DMS79 treated with DMSO at 0.1 percent for 48 hours (cell line): ENCODE data around the gene STEAP1.
"Not testable (repeated sequence)": the region's sequence is repeated elsewhere in the genome, so short reads cannot be mapped to it uniquely, and the experiment has no call there.

Source experiments
- DNase-seq: peaks from one replicate; lab custom pipeline; 2025; lab: John Stamatoyannopoulos, UW

The STEAP1 gene

DNA sequence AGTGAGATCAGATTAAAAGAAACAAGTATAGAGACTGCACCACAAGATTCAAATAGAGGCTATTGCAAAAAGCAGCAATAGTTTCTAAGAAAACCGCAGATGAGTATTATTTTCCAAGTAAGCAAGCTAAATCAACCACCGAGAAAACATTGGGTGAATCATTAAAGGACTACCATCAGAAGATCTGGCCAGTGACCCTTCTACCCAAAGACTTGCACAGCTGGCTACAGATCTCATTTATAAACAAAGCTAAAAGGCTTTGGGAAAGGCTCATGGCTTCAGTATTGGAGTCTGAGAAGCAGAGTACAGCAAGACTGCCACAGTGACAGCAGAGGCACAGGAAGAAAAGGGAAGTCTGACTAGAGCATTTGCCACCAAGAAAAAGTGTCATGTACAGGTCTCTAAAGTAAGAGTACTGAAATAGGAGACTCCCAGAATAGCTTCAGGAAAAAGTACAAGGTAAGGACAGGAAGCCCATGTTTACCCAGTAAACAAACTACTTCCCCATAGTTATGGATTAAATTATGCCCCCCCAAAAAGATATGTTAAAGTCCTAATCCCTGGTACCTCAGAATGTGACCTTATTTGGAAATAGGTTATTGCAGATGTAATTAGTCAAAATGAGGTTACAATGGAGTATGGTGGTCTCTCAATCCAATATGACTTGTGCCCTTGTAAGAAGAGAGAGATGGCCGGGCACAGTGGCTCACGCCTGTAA, 19.0 kb downstream of the STEAP1 start:
- no peak for DNase-seq

DNA sequence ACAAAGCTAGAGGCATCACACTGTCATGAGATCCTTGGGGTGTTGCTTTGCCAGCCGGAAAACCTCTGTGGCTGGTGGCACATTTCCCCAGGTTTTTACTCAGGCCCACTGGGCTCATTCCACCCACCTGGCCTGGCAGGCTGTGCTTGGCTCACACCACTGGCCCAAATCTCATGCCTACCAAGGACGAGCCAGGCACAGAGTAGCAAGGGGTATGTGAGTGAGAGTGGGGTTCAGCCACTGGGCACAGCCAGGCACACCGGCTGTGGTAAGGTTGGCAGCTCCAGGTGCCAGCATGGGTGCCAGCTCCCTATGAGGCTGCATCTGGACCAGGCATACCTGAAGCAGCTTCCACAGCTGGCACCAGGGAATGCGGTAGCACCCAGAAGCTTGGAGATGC, 21.4 kb downstream of the STEAP1 start:
- no peak for DNase-seq

DNA sequence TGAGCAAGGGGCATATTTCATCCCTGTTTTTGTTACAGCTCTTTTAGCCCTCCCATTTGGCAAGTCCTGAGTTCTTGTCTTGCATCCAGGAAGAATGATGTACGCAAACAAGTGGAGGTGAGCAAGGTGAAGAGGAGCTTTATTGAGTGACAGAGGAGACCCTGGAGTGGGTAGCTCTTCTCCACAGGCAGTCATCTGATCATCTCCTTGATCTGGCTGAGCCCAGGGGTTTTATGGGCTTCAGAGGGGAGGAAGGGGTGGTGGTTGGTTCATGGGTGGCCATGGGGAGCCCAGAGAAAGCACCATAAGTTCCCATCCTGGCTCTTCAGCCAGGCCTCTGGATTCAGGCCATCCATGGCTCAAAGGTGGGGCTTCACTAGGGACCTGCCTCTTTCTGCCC, 21.9 kb downstream of the STEAP1 start:
- no peak for DNase-seq

DNA sequence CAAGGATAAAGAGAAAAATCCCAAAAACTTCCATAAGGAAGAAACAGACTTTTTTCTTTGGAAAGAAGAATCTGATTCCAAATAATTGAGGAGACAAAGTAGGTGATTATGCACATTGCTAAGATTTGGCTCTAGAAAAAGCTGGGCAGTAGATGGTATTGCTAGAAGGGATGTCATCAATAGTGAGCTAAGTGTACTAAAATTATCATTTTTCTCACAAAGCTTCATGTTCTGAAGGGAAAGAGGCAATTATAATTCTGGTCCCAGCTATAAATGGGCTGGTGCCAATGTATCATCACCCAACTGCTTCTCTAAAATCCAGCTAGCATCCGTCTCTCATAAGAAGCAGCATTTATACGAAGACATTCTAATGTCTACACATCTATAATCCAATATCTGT, 23.9 kb downstream of the STEAP1 start:
- no peak for DNase-seq

DNA sequence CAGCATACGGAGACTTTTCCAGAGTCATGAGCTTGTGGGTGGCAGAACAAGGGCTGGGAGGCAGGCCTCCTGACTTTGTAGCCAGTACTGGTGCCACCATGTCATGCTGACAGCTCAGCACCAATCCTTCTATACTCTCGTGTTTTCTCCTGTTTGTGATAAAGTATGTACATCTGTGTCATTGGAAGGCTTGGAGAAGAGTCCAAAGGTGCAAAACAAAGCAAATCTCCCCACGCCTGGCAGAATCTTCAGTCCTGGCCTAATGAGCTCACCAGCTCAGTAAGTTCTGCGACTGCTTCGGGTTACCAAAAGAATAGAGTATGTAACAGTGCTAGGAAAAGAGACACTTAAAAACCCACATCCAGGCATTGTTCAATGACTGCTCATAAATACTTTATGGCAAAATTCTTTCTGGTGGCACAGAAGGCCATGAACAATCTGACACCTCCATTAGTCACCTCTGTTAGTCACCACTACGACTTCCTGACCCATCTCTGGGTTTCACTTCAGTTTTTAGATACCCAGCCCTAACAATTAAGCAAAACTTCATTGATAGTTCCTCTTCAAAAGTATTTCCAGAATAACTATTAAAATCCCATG, 24.5 kb downstream of the STEAP1 start:
- no peak for DNase-seq

DNA sequence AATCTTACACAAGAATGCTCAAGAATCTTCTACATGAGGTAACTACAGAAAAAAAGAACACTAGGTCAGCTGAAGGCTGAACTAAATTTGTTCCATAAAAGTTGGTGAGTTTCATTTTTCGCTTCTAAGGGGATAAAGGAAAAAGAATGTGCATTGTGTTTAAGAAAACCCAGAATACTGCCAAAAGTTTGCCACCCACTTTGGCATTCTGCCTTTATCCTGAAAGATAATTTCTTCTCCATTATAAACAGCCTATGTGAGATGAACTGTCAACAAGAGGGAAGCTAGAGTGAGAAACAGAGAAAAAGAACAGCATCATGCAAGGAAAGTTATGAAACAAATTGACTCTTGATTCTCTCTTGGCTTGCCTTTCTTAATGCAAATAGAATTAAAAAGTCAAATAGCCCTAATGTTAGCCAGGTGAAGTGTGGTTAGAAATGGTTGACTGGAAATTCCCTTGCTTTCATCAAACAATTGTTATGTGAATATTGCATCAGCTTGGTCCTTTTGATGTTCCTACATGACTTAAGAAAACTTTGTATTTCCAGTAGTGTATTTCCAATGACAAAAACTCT, 25.8 kb downstream of the STEAP1 start:
- DNase-seq: no peak

DNA sequence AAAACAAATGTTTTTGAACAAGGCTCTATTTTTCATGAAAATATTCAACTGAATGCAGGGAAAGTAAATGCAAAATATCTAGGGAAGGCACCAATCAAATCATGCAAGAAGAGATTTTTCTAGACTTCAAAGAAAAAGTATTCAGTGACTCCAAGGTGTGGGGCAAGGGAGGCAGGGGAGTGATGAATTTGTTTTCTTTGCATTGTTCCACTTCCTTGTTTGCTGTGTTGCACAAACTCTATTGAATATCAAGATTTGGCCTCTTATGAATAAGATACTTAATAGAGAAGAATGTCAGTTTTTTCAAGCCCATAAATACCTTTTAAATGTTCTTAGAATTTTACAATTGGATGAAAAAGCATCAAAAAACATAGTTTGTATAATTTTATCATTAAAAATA, 26.4 kb downstream of the STEAP1 start:
- no peak for DNase-seq

DNA sequence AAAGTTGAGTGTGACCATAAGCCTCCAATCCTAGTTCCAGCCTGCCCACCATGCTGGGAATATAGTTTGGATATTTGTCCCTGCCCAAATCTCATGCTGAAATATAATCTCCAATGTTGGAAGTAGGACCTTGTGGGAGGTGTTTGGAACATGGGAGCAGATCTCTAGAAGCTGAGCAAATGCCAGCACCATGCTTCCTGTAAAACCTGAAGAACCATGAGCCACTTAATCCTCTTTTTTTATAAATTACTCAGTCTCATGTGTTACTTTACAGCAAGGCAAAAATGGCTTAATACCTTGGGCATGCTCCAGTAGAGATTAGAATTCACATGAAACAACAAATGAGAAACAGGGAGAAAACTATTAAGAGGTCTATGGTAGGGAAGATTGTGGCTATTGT, 27.2 kb downstream of the STEAP1 start:
- DNase-seq: no peak

DNA sequence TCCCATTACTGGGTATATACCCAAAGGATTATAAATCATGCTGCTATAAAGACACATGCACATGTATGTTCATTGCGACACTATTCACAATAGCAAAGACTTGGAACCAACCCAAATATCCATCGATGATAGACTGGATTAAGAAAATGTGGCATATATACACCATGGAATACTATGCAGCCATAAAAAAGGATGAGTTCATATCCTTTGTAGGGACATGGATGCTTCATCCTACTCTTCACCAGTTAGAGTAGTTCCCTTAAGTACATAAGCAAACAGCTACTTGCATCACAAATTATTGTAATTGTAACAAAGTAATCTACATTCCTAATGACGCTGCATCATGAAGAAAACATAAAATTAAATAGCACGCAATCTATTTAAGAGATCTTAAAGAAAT, 32.0 kb downstream of the STEAP1 start:
- not testable (repeated sequence) for DNase-seq

DNA sequence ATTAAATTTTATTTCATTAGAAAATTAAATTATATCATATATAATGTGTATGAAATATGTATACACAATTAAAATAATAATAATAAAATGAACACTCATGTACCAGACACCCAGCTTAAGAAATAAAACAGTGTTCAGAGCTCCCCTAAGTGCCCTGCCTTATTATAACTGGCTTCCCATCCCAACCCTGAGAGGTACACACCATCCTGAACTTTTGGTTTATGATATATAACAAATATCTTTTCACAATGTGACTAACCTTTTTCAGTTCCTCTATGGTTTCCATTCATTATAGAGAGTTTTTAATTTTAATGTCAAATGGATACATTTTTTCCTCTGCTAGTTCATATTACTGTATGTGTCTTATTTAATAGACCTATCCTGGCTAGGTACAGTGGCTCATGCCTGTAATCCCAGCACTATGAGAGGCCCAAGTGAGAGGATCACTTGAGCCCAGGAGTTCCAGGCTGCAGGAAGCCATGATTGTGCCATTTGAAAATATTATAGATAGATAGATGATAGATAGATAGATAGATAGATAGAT, 33.3 kb downstream of the STEAP1 start:
- no peak for DNase-seq

DNA sequence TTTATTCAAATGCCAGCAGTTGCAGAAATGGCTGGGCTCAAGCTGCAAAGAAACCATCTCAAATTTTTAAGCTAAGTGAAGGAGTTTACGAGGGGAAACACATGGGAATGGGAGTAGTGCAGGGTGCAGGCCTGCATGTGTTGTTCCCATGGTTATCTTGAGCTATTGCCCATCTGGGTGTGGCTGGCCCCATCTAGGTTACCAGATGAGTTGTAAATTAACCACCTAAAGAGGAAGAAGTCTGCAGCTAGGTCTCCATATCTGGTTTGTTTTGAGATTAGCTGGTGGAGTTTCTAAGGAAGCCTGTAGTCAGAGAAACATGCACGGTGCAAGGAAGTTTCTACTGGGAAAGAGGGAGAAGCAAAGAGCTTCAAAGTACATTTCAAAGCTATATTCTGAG, 34.0 kb downstream of the STEAP1 start:
- DNase-seq: no peak

DNA sequence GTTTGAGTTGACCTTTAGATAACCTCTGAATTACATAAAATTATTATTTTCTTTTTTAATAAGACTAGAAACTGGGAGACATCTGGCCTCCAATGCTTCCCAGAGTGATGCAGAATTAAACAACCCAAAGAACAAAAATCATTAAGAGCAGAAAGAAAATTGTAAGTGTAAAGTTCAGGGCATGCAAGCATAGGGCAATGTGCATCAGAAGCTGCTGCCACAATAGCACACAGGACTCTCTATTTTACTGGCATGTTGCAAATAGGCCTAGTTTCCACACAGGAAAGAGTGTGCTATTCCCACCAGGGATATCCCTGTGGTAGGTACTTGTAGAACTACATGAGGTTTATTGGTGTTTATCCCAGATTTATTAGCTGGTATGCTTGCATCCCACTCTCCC, 36.7 kb downstream of the STEAP1 start:
- DNase-seq: no peak

DNA sequence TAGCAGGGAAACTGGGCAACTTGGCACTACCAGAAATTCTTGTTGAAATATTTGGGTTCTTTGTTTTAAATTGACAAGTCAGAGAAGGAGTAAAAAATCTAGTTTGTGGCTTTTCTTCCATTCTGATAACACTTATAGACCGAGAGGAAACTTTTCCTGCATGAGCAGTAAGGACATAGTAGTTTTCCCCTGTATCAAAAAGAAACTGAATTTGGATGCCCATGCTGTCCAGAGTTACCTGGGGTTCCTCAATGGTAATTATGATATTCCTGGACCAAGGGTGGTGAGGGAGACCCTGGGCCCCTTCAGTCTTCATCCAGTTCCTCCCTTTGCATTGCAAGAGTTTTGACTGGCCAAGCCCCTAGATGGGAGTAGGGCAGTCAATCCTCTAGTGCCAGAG, 37.4 kb downstream of the STEAP1 start:
- DNase-seq: no peak

DNA sequence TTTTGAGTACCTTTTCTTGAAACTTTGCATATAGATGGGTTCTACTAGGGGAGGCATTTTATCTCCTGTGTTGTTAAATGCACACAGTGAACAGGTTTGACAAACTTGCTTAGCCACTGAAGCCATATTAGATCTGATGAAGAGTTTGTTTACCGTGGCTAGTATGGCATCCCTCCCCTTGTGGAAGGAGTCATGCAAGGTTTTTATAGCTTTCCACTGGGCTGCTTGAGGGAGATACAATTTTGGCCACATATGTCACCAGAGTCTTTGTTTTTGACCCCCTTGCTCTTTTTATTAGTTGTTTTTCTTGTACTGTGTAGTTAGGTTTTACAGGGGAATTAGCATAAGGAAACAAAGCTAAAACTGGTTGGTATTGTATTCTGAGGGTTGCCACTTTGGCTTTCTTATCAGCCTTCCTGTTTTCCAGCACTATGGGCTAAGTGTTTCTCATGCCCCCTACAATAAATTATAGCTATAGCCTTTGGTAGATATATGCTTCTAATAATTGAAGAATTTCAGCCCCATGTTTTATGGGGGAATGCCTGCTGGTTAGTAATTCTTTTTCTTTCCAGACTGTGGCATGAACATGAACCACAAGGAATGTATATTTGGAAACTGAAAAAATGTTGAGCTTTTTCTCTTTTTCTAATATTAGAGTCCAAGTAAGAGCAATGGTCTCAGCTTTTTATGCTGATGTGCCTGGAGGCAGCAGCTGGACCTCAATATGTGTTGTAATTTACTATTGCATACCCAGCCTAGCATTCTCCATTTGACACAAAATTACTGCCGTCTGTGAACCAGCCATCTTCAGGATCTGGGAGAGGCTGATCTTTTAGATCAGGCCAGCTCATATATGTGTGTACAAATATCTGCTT, 38.8 kb downstream of the STEAP1 start:
- DNase-seq: no peak

DNA sequence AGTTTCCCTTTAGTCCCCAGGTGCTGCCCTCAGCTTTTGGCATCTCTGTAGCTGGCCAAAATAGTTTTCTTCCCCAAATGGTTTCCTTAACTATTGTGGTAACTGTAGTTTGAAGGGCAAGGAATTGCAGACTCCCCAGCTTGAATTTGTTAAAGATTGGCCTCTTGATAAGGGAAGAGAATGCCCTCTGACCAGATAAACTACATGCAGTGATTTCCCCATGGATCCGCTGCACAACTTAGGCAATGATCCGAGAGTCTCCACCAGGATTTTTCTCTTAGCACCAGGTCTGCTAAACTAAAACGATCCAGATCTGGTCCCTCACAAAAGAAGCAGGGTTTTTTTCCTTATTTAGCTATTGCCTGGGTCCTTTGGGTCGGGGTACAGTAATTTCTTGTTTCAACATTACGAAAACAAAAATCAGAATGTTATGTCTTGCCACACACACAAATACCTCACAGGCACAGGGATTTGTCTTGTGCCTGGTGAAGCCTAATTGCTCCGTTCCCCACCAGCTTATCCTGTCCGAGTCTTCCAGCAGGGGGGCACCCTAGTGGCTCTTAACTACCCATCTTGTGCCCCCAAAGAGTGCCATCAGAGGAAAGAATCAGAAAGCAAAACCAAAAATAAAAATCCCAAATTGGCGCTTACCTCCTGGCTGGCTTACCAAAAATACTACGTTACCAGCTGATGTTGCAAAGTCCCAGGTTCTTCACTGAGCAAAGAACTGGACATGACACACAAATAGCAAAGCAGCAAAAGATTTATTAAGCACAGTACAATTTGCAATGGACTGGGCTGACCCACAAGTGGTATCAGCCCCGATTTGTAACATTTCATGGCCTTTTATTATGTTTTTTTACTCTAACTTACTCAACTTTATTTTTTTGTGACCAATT, 40.9 kb downstream of the STEAP1 start:
- no peak for DNase-seq

DNA sequence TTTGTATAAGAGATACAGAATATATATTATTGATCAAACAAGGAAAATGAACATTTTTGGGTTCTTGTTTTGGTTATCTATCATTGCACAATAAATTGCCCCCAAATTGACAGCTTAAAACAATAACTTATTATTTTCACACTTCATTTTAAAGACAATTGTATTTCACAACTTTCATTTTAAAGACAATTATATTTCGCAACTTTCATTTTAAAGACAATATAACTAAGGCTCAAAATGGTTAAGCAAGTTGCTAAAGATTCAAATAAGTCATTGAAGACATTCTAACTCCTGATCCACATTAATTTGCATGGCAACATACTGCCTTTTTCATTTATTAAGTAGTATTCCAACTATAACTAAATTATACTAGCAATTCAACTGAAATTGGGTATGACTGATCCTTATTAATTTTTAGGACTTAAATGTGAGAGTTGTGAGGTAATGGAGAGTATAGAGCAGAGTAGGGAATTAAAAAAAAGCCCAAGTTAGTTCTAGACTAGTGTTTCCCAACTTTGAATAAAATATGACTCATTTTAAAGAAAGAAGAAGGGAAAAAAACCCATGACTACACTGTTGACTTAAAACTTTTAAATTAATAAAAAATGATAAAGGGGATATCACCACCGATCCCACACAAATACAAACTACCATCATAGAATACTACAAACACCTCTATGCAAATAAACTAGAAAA, 47.4 kb downstream of the STEAP1 start:
- DNase-seq: no peak

DNA sequence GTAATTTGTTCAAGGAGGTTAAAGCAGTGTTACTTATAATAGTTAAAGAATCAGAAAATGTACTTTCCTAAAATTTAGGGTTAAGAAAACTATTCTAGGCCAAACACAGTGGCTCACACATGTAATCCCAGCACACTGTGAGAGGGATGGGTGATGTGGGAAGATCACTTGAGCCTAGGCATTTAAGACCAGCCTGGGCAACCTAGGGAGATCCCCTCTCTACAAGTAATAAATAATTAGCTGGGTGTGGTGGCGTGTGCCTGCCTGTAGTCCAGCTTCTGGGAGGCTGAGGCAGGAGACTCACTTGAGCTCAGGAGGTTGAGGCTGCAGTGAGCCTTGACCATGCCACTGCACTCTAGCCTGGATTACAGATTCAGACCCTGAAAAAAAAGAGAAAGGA, 53.7 kb downstream of the STEAP1 start:
- DNase-seq: no peak

DNA sequence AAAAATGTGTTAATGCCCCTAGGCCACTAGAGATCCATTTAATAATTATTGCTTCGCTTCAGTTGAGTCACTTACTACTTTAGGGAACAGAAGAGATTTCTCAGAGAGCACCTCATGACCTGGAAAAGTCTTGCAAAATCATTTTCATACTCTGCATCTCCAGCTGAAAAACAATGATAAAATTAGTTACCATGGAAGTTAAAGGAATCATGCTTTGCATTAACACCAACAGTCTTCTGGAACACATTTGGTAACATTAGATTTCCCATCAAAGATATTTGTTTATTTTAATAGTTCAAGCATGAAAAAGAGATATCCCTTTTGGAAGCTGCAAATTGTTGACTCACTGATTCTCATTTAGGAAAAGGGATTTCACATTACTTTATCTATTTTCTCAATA, 55.5 kb downstream of the STEAP1 start:
- no peak for DNase-seq

DNA sequence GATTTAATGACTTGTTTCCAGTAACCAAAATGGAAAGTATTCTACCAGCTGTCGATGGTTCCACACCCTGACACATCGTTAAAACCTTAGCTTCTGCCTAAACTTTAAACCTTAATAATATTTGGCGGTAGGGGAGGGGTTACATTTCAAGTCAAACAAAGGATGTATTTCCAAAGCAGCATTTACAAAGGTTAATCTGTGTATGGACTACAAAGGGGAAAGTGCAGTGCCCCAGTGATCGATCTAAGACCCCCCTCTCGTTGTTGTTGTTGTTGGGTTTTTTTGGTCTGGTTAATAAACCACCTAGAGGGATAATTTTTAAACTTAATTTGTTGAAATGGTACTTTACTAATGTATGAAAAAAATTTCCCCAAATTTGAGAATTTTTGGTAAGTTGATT, 56.2 kb downstream of the STEAP1 start:
- no peak for DNase-seq

DNA sequence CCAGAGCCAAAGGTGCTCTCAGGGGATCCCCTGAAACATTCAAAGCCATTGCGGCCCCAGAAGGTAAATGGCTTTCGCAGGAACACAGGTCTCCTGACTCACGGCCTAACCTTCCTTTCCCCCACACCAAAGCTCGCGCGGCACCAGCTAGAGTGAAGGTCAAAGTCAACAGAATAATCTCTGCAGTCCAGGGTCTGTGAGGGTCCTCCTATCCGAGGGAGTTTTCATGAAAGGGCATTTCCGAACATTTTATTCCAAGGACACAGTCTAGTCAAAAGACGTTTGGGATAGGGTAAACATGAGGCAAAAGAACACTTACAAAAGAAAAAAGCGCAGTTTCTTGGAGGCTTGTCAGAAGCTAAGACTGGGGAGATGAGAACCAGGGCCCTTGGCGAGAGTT, 56.7 kb downstream of the STEAP1 start:
- no peak for DNase-seq
